ENCODE data around the gene SLC5A10.

Gene SLC5A10

DNA sequence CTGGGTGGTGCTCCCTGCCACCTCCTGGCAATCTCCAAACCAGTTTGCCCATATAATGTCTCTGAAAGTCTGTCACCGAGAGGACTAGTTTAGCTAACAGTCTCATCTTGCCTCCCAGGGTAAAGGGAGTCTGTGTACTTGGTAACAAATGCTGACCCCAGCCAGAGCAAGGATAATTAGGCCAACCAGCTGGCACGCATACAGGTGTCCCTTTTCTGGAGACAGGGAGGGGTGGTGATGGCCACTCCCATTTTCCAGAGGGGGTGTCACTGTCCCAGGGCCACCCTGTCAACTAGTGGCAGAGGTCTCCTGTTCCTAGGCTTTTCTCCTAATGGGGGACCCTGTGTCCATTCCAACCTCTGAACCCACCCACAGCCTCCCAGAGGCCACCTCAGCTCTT is 44.5 kb downstream of the SLC5A10 start:
- Histone ChIP-seq H3K9me3 (ENCODE audit: insufficient read depth, low read depth, low read length) (peaks cover 2% of the 10 kb centered on the region; the same call in 1 of the 2 replicates), H3K36me3 (ENCODE audit: insufficient read depth, low read length) (peaks cover 44% of the 10 kb centered on the region), H3K9ac (ENCODE audit: low read depth, low read length) (no peak overlapping the region), H3K27ac (ENCODE audit: low read depth, low read length) (no peak overlapping the region), H3K4me1 (ENCODE audit: insufficient read depth, low read length) (no peaks in the 10 kb centered on the region), H3K27me3 (ENCODE audit: insufficient read depth, low read length) (no peaks in the 10 kb centered on the region), H3K4me3 (ENCODE audit: low read length) (no peak overlapping the region)
- 95% methylated on average over 2 of the region's 2 CpGs for WGBS

DNA sequence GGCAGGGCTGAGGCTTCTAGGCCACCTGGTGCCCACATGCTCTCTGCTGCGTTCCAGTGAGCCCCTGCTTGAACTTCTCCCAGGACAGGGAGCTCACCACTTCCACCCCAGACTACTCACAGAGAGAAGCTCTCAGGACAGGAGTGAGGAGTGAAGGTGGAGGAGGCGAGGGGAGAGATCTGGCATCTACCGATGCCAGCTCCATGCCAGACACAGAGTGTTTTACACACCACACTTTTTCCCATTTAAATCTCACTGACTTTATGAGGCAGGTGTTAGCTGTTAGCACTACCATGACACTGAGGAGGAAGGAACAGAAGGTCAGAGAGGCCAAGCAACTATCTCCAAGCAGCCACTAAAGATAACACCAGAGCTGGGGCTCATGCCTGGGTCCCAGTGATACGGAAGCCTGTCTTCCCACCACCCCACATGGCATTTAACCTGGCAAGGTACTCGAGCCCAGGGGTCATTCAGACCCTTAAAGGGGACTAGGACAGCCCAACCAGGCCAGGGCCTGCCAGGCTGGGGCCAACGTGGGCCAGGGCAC is 45.8 kb downstream of the SLC5A10 start:
- Histone ChIP-seq H3K27me3 (ENCODE audit: insufficient read depth, low read length) (no peaks in the 10 kb centered on the region), H3K9me3 (ENCODE audit: insufficient read depth, low read depth, low read length) (peaks cover 2% of the 10 kb centered on the region; the same call in 1 of the 2 replicates), H3K27ac (ENCODE audit: low read depth, low read length) (no peak overlapping the region), H3K4me1 (ENCODE audit: insufficient read depth, low read length) (peaks cover 6% of the 10 kb centered on the region), H3K36me3 (ENCODE audit: insufficient read depth, low read length) (peaks cover 54% of the 10 kb centered on the region), H3K9ac (ENCODE audit: low read depth, low read length) (no peak overlapping the region), H3K4me3 (ENCODE audit: low read length) (no peak overlapping the region)
- WGBS = 89% methylated on average over 4 of the region's 6 CpGs

DNA sequence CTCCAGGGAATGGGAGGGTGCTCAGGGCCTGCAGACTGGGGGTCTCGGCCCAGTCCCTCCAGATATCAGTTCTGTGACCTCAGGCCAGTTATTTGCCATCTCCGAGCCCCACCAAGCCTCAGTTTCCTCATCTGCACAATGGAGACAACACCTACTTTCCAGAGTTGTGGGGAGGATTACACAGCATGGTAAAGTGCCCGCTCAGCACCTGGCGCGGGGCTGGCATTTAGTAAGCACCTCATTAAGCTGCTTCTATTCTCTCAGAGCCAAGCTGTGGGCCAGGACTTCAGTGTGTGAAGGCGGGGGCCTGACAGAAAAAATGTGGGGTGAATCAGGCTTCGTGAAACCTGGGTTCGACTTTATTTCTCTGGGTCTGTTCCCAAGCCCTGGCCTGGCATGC is 47.4 kb downstream of the SLC5A10 start:
- Histone ChIP-seq H3K27ac (ENCODE audit: low read depth, low read length) (no peak overlapping the region), H3K4me1 (ENCODE audit: insufficient read depth, low read length) (peaks cover 9% of the 10 kb centered on the region), H3K9me3 (ENCODE audit: insufficient read depth, low read depth, low read length) (peaks cover 2% of the 10 kb centered on the region; the same call in 1 of the 2 replicates), H3K36me3 (ENCODE audit: insufficient read depth, low read length) (peaks cover 53% of the 10 kb centered on the region), H3K9ac (ENCODE audit: low read depth, low read length) (no peak overlapping the region), H3K27me3 (ENCODE audit: insufficient read depth, low read length) (no peaks in the 10 kb centered on the region), H3K4me3 (ENCODE audit: low read length) (no peak overlapping the region)
- WGBS = 95% methylated on average over 8 of the region's 8 CpGs

DNA sequence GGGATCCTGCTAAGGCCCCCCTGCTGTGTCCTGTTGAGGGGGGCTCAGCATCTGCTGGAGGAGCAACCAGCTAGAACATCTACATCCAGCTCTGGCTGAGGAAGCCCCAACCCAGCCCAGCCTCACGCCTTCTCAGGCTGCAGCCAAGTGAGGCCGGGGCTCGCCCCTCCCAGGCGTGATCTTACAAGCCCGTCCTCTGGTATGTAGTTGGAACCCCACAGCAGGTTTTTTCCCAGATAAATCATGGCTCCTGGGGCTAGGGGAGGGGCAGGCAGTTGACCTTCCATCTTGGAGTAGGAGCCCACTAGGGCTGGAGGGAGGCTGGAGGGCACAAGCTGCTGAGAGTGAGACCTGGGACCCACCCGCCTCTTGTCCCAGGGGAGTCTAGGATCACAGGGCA is 47.9 kb downstream of the SLC5A10 start:
- 92% methylated on average over 6 of the region's 6 CpGs for WGBS
- Histone ChIP-seq H3K4me3 (ENCODE audit: low read length) (no peak overlapping the region), H3K36me3 (ENCODE audit: insufficient read depth, low read length) (peaks cover 53% of the 10 kb centered on the region), H3K9ac (ENCODE audit: low read depth, low read length) (no peak overlapping the region), H3K9me3 (ENCODE audit: insufficient read depth, low read depth, low read length) (peaks cover 2% of the 10 kb centered on the region; the same call in 1 of the 2 replicates), H3K4me1 (ENCODE audit: insufficient read depth, low read length) (peaks cover 9% of the 10 kb centered on the region), H3K27me3 (ENCODE audit: insufficient read depth, low read length) (no peaks in the 10 kb centered on the region), H3K27ac (ENCODE audit: low read depth, low read length) (no peak overlapping the region)

DNA sequence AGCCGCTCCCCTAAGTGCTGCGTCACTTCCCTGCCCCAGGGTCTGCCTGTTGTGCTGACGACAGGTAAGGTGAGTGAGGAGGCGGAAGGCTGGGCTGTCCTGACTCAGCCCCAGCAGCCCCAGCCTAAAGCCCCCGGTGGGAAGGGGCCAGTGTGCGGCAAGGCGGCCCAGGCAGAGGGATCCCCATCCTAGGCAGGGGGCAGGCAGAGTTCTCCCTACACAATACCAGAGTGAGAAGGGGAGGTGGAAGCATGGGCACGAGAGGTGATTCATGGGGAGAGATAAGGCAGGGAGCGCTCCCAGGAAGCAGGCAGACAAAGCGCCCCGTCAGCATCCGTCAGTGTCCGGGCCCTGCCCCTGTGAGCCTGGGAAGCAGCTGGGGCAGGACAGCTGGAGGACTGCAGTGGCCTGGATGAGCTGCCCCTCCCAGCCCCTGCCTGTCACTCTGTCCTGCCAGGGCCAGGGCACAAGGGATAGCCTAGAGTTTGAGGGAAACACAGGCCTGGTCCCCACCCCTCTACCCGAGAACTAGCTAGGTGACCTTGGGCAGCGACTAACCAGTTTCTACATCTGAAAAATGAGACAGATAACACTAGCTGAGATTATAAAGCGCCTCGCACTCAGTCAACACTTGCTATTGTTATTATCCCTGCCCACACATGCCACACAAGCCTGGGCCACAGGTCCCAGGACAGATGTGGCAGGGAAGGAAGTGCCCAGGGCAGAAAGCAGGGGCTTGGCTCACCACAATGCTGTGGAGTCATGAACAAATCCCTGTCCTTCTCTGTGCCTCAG is 48.8 kb downstream of the SLC5A10 start:
- peaks cover 9% of the 10 kb centered on the region for H3K4me1 ChIP-seq (ENCODE audit: insufficient read depth, low read length)
- peaks cover 2% of the 10 kb centered on the region; the same call in 1 of the 2 replicates for H3K9me3 ChIP-seq (ENCODE audit: insufficient read depth, low read depth, low read length)
- H3K9ac ChIP-seq (ENCODE audit: low read depth, low read length) = no peak overlapping the region
- 94% methylated on average over 17 of the region's 17 CpGs for WGBS
- no peaks in the 10 kb centered on the region for H3K27me3 ChIP-seq (ENCODE audit: insufficient read depth, low read length)
- H3K36me3 ChIP-seq (ENCODE audit: insufficient read depth, low read length) = peaks cover 53% of the 10 kb centered on the region
- no peak overlapping the region for H3K27ac ChIP-seq (ENCODE audit: low read depth, low read length)
- no peak overlapping the region for H3K4me3 ChIP-seq (ENCODE audit: low read length)

DNA sequence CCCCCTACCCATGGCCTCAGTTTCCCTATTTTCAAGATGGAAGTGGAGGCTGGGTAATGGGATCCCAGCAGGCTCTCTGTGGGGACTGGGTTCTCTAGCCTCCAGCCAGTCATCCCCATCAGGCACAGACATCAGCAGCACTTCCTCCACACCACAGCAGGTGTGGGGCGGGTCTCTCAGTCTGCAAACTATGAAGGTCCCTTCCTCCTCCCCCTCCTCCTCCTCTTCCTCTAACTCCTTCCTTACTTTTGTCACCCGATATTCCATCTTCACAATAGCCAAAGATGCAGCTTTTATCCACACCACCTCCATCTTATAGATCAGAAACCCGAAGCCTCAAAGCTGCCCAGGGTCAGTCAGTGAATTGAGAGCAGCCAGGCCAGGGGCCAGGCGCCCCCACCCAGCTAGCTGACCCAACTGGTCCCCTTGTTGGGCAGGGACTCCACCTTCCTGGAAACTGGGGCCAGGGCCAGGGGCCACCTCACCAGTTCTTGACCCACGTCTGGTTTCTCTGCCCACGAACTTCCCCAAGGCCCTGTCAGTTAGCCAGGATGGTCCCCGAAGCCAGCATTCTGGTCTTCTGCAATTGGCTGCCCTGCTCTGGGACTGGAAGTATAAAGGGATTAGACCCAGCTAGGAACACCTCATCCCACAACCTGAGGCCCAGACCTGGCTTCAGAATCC is 50.1 kb downstream of the SLC5A10 start:
- peak overlapping the region; percentile 89 for H3K4me3 ChIP-seq (ENCODE audit: low read length)

DNA sequence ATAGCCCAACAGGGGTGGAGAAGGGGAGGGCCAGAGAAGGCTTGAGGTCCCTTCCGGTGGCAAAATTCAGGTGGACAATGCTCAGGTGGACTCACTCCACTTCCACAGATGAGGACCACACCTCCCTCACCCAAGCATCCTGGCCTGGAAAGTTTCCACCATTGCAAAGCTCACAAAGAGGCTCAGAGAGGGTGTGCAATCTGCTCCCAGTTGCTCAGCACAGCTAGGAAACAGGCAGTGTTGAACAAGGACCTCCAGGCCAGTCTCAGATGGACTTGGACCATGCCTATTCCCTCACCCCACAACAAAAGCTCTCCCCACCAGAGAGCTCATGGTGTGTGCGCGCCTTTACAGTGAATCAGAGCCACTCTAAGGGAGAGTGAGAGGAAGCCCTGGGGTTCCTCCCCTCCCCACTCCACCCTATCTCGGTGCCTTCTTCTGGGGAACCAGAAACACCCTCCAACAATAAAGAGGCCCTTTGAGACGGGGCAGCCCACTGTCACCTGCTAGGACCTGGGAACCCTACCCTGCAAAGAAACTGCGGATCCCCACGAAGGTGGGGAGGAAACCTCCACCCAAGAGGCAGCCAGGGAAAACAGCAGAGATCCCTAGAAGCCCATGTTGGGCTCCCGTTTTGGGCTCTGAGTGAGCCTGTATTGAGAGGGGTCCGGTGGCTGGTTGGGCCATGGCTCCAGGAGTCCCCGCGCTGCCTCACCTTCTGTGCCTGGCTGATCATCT is 51.0 kb downstream of the SLC5A10 start:
- peaks cover 9% of the 10 kb centered on the region for H3K4me1 ChIP-seq (ENCODE audit: insufficient read depth, low read length)
- peak overlapping the region; percentile 72; the same call in 1 of the 2 replicates for H3K9ac ChIP-seq (ENCODE audit: low read depth, low read length)
- no peaks in the 10 kb centered on the region for H3K27me3 ChIP-seq (ENCODE audit: insufficient read depth, low read length)
- peaks cover 38% of the 10 kb centered on the region for H3K36me3 ChIP-seq (ENCODE audit: insufficient read depth, low read length)
- H3K9me3 ChIP-seq (ENCODE audit: insufficient read depth, low read depth, low read length) = 0 out of 2 replicates have a peak, but pooled peaks cover 6% of the 10 kb centered on the region
- peak overlapping the region; percentile 89 for H3K4me3 ChIP-seq (ENCODE audit: low read length)
- 55% methylated on average over 11 of the region's 11 CpGs for WGBS
- no peak overlapping the region for H3K27ac ChIP-seq (ENCODE audit: low read depth, low read length)

More for the DNA sequence above, 50.1 kb downstream of the SLC5A10 start:
- H3K9ac ChIP-seq (ENCODE audit: low read depth, low read length) = no peak overlapping the region; the same call in 1 of the 2 replicates
- 91% methylated on average over 7 of the region's 7 CpGs for WGBS
- 0 out of 2 replicates have a peak, but pooled peaks cover 6% of the 10 kb centered on the region for H3K9me3 ChIP-seq (ENCODE audit: insufficient read depth, low read depth, low read length)
- no peak overlapping the region for H3K27ac ChIP-seq (ENCODE audit: low read depth, low read length)
- H3K36me3 ChIP-seq (ENCODE audit: insufficient read depth, low read length) = peaks cover 44% of the 10 kb centered on the region
- H3K27me3 ChIP-seq (ENCODE audit: insufficient read depth, low read length) = no peaks in the 10 kb centered on the region
- peaks cover 9% of the 10 kb centered on the region for H3K4me1 ChIP-seq (ENCODE audit: insufficient read depth, low read length)

DNA sequence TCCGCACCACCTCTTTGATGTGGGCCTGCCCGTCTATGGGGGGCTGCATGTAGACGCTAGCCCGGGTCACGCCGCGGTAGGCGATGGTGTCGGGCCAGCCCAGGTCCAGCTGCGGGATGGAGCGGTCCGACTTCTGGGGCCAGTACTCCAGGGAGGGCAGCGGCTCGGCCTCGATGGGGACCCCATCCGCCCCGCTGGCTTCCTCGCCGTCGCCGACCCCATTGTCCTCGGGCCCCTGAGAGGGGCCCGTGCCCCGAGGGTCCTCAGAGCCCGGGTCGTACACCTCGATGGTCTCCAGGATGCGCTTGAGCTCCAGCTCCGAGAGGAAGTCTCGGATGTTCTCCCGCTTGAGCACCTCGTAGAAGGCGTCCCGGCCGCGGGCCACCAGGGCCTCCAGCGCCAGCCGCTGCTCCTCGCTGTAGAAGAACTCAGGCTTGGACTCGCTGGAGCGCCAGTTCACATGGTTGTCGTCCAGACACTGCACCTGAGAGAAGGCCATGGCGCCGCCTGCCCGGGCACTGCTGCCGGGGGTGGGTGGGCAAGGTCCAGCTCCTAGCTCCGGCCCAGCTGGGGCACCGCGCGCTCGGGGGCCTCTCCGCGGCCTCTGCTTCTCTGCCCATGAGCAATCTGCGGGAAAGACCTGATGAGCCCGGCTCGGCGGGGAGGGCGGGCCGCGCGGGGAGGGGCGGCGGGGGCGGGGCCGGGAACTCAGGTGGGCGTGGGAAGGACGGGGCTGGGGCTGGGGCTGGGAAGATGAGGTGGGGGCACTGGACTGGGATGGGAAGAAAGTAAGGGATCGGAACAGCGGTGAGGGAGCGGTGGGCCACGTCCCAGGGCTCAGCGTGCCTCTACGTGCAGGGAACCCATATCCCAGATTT is 51.8 kb downstream of the SLC5A10 start:
- 7% methylated on average over 73 of the region's 73 CpGs for WGBS
- Histone ChIP-seq H3K27ac (ENCODE audit: low read depth, low read length) (peak overlapping the region; percentile 84; the same call in 1 of the 2 replicates), H3K9me3 (ENCODE audit: insufficient read depth, low read depth, low read length) (0 out of 2 replicates have a peak, but pooled peaks cover 6% of the 10 kb centered on the region), H3K4me1 (ENCODE audit: insufficient read depth, low read length) (peaks cover 9% of the 10 kb centered on the region), H3K27me3 (ENCODE audit: insufficient read depth, low read length) (no peaks in the 10 kb centered on the region), H3K9ac (ENCODE audit: low read depth, low read length) (peak overlapping the region; percentile 88), H3K36me3 (ENCODE audit: insufficient read depth, low read length) (peaks cover 35% of the 10 kb centered on the region), H3K4me3 (ENCODE audit: low read length) (peak overlapping the region; percentile 89)

DNA sequence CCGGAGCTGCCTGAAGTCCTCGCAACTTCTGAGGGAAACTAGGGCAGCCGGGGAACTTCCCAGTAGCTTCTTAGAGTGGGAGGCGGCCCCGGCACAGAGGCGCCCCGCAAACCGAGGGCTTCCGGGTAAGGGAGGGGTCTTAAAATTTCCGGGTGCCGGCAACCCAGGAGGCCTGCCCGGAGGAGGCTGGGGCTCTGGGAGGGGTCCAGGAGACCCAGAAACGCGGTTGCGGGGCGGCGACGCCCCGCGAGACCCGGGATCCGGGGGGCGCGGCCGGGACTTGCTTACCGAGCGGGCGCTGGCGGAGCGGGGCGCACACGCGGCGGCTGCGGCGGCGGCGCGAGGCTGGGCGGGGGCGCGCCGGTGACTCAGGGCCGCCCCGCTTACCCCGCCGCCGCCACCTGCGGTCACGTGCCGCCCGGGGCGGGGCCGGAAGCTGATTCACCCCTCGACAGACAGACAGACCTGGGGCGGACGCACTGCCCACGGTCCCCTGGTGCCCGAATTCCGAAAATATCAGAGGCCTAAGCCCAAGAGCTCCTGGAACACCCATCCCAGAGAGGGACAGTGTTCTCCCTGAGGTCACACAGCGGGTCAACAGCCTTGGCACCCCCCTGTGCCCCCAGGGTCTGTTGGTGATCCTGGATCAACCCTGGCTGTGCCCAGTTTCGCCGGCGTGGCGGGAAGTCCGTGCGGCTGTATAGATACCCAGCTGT is 52.6 kb downstream of the SLC5A10 start, which contains the start of gene FAM83G:
FAM83G (minus strand) TSS at position 344 of the 716 bp plus-strand sequence. CDS start 723 bp downstream, outside the sequence.
- Histone ChIP-seq H3K4me3 (ENCODE audit: low read length) (peak within 1 kb of the TSS; percentile 89), H3K36me3 (ENCODE audit: insufficient read depth, low read length) (peaks cover 30% of the 10 kb centered on the region), H3K4me1 (ENCODE audit: insufficient read depth, low read length) (peaks cover 9% of the 10 kb centered on the region), H3K9me3 (ENCODE audit: insufficient read depth, low read depth, low read length) (0 out of 2 replicates have a peak, but pooled peaks cover 6% of the 10 kb centered on the region), H3K27me3 (ENCODE audit: insufficient read depth, low read length) (no peaks in the 10 kb centered on the region), H3K27ac (ENCODE audit: low read depth, low read length) (peak within 1 kb of the TSS; percentile 84), H3K9ac (ENCODE audit: low read depth, low read length) (peak within 1 kb of the TSS; percentile 88)
- 4% methylated on average over 67 of the region's 67 CpGs for WGBS

All from HUES64 (cell line).